GM12873 (cell line): ENCODE results near the gene TOM1.
A peak's percentile ranks its signal among the peaks of the same experiment; 100 is the strongest.

Experiments used
- TF ChIP-seq, protein P1 (sequence below): IDR thresholded peaks from 2 replicates; pipeline ENCODE4 v1.5.1; 2012; ENCODE audit warnings: low read depth, mild to moderate bottlenecking, moderate library complexity, low read length, control low read depth; ENCODE audit not compliant: insufficient read depth; ENCODE audit errors: missing control alignments

Gene TOM1

DNA sequence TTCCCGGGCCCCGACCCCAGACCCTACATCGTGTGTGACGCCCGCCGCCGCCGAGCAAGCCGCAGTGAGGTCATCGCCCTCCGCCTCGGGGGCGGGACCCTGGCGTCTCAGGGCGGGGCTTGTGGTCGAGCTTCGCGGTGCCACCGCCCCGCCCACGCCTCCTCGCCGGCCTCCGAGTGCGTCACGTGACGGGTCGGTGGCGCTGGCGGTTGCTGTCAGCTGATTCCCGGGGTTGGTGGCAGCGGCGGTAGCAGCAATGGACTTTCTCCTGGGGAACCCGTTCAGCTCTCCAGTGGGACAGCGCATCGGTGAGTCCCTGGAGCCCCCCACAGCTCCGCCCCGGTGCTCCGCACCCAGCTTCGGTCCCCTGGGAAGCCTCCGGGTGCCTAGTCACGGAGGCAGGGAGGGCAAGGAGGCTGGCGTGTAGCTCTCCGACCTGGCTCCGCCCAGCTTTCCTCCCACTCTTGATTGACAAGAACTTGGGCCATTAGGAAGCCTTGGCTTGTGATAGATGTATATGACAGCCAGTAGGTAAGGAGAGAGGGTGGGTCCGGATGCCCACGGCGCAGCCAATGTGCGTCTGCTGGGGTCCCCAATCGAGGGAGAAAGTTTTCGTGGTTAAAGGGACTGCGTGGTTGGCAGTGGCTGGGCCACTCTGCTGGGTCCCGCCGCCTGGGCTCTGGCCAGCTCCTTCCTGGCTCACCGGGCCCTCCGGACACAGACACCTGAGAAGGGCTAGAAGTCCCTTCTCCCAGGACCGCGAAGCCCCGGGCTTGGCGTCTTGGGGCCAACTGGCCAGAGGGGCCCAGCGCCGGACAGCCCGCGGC is at the start of gene TOM1:
TOM1 (plus strand) TSS at position 222 of the 827 bp plus-strand sequence; CDS start at position 257, 35 bp downstream.
- TF ChIP-seq, protein P1, sequence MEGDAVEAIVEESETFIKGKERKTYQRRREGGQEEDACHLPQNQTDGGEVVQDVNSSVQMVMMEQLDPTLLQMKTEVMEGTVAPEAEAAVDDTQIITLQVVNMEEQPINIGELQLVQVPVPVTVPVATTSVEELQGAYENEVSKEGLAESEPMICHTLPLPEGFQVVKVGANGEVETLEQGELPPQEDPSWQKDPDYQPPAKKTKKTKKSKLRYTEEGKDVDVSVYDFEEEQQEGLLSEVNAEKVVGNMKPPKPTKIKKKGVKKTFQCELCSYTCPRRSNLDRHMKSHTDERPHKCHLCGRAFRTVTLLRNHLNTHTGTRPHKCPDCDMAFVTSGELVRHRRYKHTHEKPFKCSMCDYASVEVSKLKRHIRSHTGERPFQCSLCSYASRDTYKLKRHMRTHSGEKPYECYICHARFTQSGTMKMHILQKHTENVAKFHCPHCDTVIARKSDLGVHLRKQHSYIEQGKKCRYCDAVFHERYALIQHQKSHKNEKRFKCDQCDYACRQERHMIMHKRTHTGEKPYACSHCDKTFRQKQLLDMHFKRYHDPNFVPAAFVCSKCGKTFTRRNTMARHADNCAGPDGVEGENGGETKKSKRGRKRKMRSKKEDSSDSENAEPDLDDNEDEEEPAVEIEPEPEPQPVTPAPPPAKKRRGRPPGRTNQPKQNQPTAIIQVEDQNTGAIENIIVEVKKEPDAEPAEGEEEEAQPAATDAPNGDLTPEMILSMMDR: no peak

DNA sequence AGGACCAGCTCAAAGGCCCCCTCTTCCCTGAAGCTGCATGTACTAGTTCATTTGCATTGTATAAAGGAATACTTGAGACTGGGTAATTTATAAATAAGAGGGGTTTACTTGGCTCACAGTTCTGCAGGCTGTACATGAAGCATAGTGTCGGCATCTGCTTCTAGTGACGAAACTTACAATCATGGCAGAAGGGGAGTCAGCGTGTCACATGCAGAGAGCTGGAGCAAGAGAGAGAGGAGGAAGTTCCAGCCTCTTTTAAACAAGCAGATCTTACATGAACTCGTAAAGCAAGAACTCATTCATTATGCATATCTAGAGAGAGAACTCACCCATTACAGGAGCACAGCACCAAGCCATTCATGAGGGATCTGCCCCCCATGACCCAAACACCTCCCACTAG is 49.5 kb upstream of the TOM1 start:
- TF ChIP-seq, protein P1: no peak

DNA sequence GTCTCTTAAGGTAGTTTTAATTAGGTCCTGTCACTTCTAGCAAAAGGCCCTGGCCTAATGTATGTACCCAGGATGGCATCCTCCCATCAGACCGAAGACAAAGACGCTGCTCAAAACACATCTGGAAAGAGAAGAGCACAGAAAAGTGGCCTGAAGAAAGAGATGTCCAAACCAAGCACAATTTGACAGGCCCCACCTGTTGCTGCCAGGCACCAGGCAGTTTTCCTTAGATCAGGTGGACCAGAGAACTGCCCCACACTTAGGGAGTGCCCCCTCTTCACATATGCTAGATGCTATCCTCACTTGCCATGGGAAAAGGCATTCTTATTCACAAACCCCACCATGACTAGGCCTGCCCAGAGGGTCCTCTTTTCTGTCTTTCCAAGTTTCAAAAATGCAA is 45.7 kb upstream of the TOM1 start:
- TF ChIP-seq, protein P1: no peak

DNA sequence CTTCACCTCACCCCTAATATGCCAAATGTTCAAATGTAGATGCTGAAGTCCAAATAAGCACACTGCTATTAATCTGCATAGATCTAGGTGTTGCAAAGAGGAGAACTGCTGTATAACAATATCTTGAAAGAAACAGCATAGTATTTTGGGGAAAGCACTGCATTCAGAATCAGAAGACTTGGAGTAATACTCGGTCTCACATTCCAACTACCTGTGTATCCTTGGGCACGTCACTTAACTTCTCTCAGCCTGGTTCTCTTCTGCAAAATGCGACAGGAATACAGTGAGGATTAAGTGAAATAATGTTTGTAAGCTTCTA is 42.7 kb upstream of the TOM1 start:
- TF ChIP-seq, protein P1: no peak

DNA sequence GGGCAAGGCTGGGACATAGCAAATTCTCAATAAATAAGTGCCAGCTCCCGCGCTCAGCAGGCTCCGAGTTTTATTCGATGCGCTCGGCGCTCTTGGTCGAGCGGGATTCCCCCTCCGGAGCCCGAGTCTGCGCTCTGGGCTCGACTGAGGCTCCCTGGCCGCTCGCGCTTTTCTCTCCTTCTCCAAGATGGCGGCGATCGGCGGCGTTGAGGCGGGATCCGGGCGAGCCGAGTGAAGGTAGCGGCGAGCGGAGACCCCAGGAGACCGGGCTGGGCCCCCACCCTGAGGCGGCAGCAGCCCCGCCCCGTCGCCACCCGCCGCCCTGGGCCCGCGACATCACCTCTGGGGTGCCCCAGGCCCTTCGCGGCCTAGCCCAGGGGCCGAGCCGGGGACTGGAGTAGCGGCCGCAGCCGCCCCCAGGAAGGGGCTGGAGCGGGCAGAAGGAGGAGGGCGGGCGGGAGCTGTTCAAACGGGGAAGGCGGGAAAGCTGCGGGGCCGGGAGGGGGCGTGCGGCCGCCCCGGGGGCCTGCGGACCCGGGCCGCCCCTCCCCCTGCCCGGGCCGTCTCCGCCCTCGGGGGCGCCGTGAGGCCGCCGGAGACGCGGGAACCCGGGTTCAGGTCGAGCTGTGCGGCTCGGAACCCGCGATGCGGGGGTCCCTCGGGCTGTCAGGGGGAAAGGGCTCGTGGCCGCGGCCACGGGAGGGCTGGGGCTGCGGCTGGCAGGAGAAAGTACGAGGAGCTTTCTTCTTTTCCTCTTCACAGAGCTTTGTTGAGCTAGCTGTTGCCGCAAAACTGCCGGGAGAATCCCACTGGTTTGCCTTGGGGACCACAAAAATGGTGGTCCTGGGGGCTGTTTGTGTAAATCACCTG is 42.1 kb upstream of the TOM1 start, which contains the start of gene HMGXB4:
HMGXB4 (plus strand) TSS at position 173 of the 870 bp plus-strand sequence. CDS start 4,898 bp downstream, outside the sequence.
- TF ChIP-seq, protein P1: peak; percentile 18

DNA sequence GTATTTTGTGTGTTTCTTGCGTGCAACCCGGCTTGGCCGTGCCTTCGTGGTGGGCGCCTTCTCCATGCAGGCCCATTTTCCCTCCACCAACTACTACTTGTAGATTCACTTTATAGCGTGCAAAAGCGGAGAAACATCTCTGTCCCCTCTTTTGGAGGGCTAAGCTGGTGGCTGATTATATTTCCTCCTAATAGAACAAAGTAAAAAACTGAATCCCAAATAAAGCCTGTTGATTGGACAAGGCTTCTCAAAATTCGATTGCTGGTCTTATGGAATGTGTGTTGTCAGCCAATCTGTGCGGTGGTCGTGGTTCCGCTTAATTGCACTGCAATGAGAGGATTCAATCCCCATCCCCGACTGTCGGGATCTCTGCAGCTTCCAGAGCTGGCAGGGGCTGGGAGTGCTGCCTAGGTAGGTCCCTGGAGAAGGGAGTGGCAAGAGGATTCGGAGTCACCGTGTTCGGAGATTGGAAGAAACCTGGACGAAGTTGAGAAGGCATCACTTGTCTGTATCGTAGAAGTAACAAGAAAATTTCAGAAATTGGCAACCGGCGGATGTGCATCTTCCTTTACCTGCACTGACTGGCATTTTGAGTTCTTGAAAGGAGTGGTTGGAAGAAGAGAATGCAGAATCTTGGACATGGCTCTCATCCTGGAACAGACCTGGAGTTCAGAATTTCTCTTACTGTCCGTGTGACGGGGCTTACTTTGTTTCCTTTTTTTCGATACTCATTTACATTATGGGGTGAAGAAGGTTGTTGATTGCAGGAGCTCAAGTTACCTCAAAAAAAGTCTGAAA is 41.3 kb upstream of the TOM1 start:
- TF ChIP-seq, protein P1: no peak
